ENCODE results near the gene LTBP1.

- no peak for TF ChIP-seq FOXK2 (IDR thresholded peaks at IDR 0.05)
- TF ChIP-seq STAT3 (IDR thresholded peaks at IDR 0.05; ENCODE audit: low read depth, low read length), result no peak
- TF ChIP-seq BHLHE40 (IDR thresholded peaks at IDR 0.05; ENCODE audit: borderline replicate concordance in 1 of 2, low read depth in 2 of 2, low read length in 1 of 2), result no peak
- TF ChIP-seq CTCF (IDR thresholded peaks at IDR 0.05 in 2 of 3, conservative IDR thresholded peaks at IDR 0.05 in 1 of 3; ENCODE audit: control insufficient read depth in 2 of 3, extremely low read depth in 1 of 3, insufficient read depth in 1 of 3, low read depth in 3 of 3, low read length in 3 of 3), result no peak
- TF ChIP-seq USF2 (IDR thresholded peaks at IDR 0.05; ENCODE audit: borderline replicate concordance, low read depth, low read length), result no peak
- no peak for TF ChIP-seq BRCA1 (IDR thresholded peaks at IDR 0.05; ENCODE audit: low read depth, low read length)
- no peak for TF ChIP-seq MTA2 (IDR thresholded peaks at IDR 0.05; ENCODE audit: low read depth)
- no peak for TF ChIP-seq EZH2 (IDR thresholded peaks at IDR 0.05; ENCODE audit: borderline replicate concordance, control insufficient read depth, low read depth, low read length)
- TF ChIP-seq TAF1 (IDR thresholded peaks at IDR 0.05; ENCODE audit: borderline replicate concordance, low read depth, low read length), result no peak
- no peak for TF ChIP-seq NFYB (IDR thresholded peaks at IDR 0.05; ENCODE audit: insufficient read depth, low read depth, low read length)
- TF ChIP-seq RB1 (IDR thresholded peaks at IDR 0.05; ENCODE audit: borderline replicate concordance), result no peak
- TF ChIP-seq POLR2A (IDR thresholded peaks at IDR 0.05; ENCODE audit: low read depth, low read length), result no peak
These were observed 43.8 kb downstream of the LTBP1 start for GRCh38 chr2:32990556-32990955.

Measured in GM12878 (cell line).